Esophagus muscularis mucosa (tissue), 4 donors: Measurements from ENCODE around the gene PYGB. TPM values are rescaled to one million over a fixed set of nuclear protein-coding genes. Genes with fewer than 3 reads are reported as not detected.

Experiments used
- DNase-seq: peaks from one replicate; pipeline ENCODE4 v3.0.0-alpha.2; 2017; ENCODE audit errors: extremely low spot score
- H3K27ac ChIP-seq, 4 donors: fragments of 200-600 bp; sonication (generic); replicated peaks in 1 of 4; 1 replicate in 3 of 4; 2 replicates in 1 of 4; pipeline ENCODE4 v1.5.1; 2016 to 2019; ENCODE audit warnings: mild to moderate bottlenecking in 1 of 4
- H3K27me3 ChIP-seq, 4 donors: fragments of 200-600 bp; sonication (generic); one replicate each; pipeline versions ENCODE4 v1.5.1 to v1.6.0; 2016 to 2019
- H3K36me3 ChIP-seq, 4 donors: fragments of 200-600 bp; sonication (generic); one replicate each; pipeline ENCODE4 v1.5.1; 2016 to 2019
- H3K4me1 ChIP-seq, 4 donors: fragments of 200-600 bp; sonication (generic); one replicate each; pipeline ENCODE4 v1.5.1; 2016 to 2019
- H3K4me3 ChIP-seq, 4 donors: fragments of 200-600 bp; sonication (generic); 1 replicate in 2 of 4; 2 replicates in 2 of 4; pipeline ENCODE4 v1.5.1; 2016 to 2019; ENCODE audit warnings: mild to moderate bottlenecking in 4 of 4, moderate library complexity in 1 of 4
- H3K9me3 ChIP-seq, 4 donors: fragments of 200-600 bp; sonication (generic); 1 replicate in 3 of 4; 2 replicates in 1 of 4; pipeline ENCODE4 v1.5.1; 2016 to 2019
- CTCF ChIP-seq, 3 experiments: fragments of 200-600 bp in 2 of 3; fragments of 450-650 bp in 1 of 3; sonication (generic) in 2 of 3; IDR thresholded peaks; one replicate each; pipeline ENCODE4 v1.5.1; 2017 to 2019; ENCODE audit warnings: antibody characterized with exemption in 3 of 3, mild to moderate bottlenecking in 2 of 3, moderate library complexity in 1 of 3
- EP300 ChIP-seq: sonication (generic); formaldehyde crosslinking; IDR thresholded peaks from one replicate; pipeline ENCODE4 v1.6.1; 2017; ENCODE audit warnings: antibody characterized with exemption
- POLR2A ChIP-seq: fragments of 450-650 bp; IDR thresholded peaks from one replicate; pipeline ENCODE4 v1.6.1; 2017; ENCODE audit warnings: antibody characterized with exemption, moderate library complexity, mild to moderate bottlenecking, low read depth
- POLR2AphosphoS5 ChIP-seq, 2 donors: sonication (generic); formaldehyde crosslinking; IDR thresholded peaks; one replicate each; pipeline ENCODE4 v1.6.1; 2017; ENCODE audit warnings: antibody characterized with exemption in 2 of 2
- WGBS: methylation state at CpG from one replicate; pipeline ENCODE4 v1.1.5; 2018; 5-methylcytosine and 5-hydroxymethylcytosine counted together
- intact Hi-C: fragments of 100-400 bp; cut with DNase I; formaldehyde crosslinking; loops from one replicate; pipeline ENCODE4 v1.15.1; 2023
- total RNA-seq, 4 donors: library from RNA; depleted of rRNA; stranded (reverse); fragments of >200 nt; gene quantifications; one replicate each; pipeline versions ENCODE4 v1.1.0 to v1.2.1, GENCODE V29; 2016

PYGB gene
- total RNA-seq, 4 donors from 2014 or later, result 398 to 632 (median 462) TPM

DNA sequence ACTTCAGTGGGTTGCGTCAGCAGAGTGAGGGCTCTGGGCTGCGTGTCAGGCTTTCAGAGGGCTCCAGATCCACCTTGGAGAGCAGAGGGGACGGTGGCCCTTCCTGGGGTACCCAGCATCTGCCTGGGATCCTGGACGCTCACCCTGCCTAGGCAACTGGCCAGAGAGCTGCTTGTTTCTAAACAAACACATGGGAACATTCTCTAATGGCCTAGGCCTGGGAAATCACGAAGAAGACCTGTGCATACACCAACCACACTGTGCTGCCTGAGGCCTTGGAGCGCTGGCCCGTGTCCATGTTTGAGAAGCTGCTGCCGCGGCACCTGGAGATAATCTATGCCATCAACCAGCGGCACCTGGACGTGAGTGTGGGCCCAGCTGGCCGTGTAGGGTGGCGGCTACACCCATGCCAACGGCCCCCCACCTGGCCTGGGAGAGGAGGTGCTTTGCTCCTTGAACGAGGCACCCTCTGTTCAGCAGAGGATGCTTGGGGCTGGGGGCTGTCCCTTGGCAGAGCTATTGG lies 32.2 kb downstream of the PYGB start:
- Histone ChIP-seq H3K4me1 (peaks cover 15 to 39% (median 35%) of the 10 kb centered on the region in 4 donors), H3K36me3 (peaks cover 59 to 100% (median 99%) of the 10 kb centered on the region in 4 donors), H3K4me3 (no peak overlapping the region), H3K27me3 (no peaks in the 10 kb centered on the region), H3K27ac (peak overlapping the region; percentile 65 to 86 (median 84)), H3K9me3 (no peaks in the 10 kb centered on the region)
- intact Hi-C loops, result no loop called here
- TF ChIP-seq POLR2A (no peak), POLR2AphosphoS5 (IDR thresholded peaks at IDR 0.05) (peak; percentile 32 to 75), EP300 (peak; percentile 51), CTCF (IDR thresholded peaks at IDR 0.05) (no peak)
- DNase-seq, result no peak
- WGBS, result 73% methylated on average over 6 of the region's 15 CpGs

- DNase-seq, result no peak
- no peak for TF ChIP-seq POLR2A
- no peak for TF ChIP-seq EP300
- no peak for TF ChIP-seq POLR2AphosphoS5 (IDR thresholded peaks at IDR 0.05)
- TF ChIP-seq CTCF (IDR thresholded peaks at IDR 0.05), result no peak
- peak overlapping the region; percentile 65 to 86 (median 84) for H3K27ac ChIP-seq
- H3K4me3 ChIP-seq, result no peak overlapping the region
- no peaks in the 10 kb centered on the region for H3K9me3 ChIP-seq
- H3K4me1 ChIP-seq, result peaks cover 10 to 32% (median 28%) of the 10 kb centered on the region in 4 donors
- no peaks in the 10 kb centered on the region for H3K27me3 ChIP-seq
- H3K36me3 ChIP-seq, result peaks cover 66 to 100% (median 99%) of the 10 kb centered on the region in 4 donors
- intact Hi-C loops, result no loop called here
- WGBS, result 93% methylated on average over 14 of the region's 33 CpGs
Measured at GRCh38 chr20:25280574-25281535, 33.0 kb downstream of the PYGB start.

- peaks cover 9 to 30% (median 26%) of the 10 kb centered on the region in 4 donors for H3K4me1 ChIP-seq
- no peak overlapping the region for H3K4me3 ChIP-seq
- no peaks in the 10 kb centered on the region for H3K27me3 ChIP-seq
- peaks cover 72 to 100% (median 99%) of the 10 kb centered on the region in 4 donors for H3K36me3 ChIP-seq
- intact Hi-C loops, result no loop called here
- TF ChIP-seq CTCF (IDR thresholded peaks at IDR 0.05) (no peak), EP300 (no peak), POLR2A (no peak), POLR2AphosphoS5 (IDR thresholded peaks at IDR 0.05) (no peak)
- no peak for DNase-seq
- peak overlapping the region; percentile 8 to 86 (median 84) for H3K27ac ChIP-seq
- no peaks in the 10 kb centered on the region for H3K9me3 ChIP-seq
- 79% methylated on average over 17 of the region's 21 CpGs for WGBS
Measured at GRCh38 chr20:25281541-25281991, 33.7 kb downstream of the PYGB start.

DNA sequence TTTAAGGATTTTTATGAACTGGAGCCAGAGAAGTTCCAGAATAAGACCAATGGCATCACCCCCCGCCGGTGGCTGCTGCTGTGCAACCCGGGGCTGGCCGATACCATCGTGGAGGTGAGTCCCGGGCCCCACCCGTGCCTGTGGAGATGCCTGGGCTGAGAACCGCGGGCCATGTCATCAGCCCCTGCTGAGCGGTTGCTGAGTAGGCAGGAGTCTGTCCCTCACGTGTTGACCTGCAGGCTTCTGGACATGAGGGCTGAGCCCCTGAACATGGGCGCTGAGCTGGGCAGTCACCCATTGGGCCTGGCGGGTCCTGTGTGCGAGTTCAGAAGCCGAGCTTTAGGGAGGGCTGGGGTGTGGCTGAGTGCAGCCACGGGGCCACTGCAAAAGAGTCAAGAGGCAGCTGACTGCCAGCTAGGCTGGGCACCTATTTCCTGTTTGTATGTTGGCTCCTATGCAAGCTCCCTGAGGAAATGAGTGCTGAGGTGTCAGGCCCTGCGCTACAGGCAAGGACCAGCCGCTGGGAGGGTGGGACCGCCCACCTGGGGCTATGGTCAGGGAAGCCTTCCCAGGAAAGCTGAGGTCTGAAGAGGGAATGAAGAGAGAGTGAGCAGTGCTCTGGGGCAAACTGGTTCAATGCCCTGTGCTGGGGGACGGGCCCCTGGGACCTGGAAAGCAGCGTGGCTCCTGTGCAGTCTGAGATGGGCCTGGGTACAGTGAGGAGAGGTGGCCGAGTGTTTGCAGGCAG lies 34.3 kb downstream of the PYGB start:
- peaks cover 76 to 100% (median 99%) of the 10 kb centered on the region in 4 donors for H3K36me3 ChIP-seq
- WGBS, result 94% methylated on average over 16 of the region's 22 CpGs
- H3K27ac ChIP-seq, result peak overlapping the region; percentile 18 to 86 (median 70)
- DNase-seq, result no peak
- no peaks in the 10 kb centered on the region for H3K27me3 ChIP-seq
- H3K4me1 ChIP-seq, result peaks cover 5 to 28% (median 21%) of the 10 kb centered on the region in 4 donors
- no peaks in the 10 kb centered on the region for H3K9me3 ChIP-seq
- intact Hi-C loops, result no loop called here
- TF ChIP-seq POLR2A, result no peak
- TF ChIP-seq CTCF (IDR thresholded peaks at IDR 0.05), result no peak
- no peak for TF ChIP-seq EP300
- TF ChIP-seq POLR2AphosphoS5 (IDR thresholded peaks at IDR 0.05), result no peak
- no peak overlapping the region for H3K4me3 ChIP-seq
